GM11168 (cell line): ENCODE data around the gene PIMREG.

ENCODE experiments used
- in situ Hi-C: fragments of 300-500 bp; cut with MboI; formaldehyde crosslinking; loops from one replicate; pipeline ENCODE4 v1.12.0; 2022; ENCODE audit warnings: low sequenced_read_pairs; ENCODE audit not compliant: unreplicated experiment

PIMREG gene

DNA sequence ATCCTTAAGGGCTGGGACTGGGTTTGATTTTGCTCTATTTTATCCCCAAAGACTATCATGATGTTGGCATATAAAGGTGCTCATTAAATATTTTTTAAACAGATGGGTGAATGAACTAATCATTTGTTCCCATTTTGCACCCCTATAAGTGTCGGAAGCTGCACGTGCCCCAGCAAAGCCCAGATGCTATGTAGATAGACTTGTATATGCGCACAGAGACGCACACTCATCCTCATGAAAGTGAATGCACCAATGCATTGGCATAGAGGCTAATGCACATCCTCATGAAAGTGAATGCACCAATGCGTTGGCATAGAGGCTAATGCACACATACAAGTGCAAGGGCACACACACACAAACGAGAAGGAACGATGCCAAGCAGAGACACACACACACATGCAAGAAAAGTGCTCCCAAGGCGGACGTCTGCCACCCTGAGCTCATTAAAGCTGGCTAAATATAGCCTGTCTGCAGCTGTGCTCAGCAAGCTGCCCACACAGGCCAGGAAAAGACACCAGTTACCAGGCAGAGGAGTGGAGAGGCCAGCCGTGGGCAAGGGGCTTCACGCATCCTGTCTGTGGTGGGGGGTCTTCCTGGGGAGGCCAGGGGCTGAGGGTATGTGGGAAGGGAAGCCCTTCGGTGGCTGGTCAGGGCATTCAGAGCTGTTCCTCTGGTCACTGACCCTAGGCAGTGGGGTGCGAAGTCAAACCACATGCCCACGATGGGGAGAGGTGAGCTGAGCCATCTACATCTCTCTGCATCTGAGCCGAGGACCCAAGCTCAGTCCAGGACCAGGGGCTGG lies 52.6 kb downstream of the PIMREG start:
- in situ Hi-C loops = no loop called here

GRCh38 chr17:6497496-6498221 lies 53.4 kb downstream of the PIMREG start:
- in situ Hi-C loops = no loop called here

DNA sequence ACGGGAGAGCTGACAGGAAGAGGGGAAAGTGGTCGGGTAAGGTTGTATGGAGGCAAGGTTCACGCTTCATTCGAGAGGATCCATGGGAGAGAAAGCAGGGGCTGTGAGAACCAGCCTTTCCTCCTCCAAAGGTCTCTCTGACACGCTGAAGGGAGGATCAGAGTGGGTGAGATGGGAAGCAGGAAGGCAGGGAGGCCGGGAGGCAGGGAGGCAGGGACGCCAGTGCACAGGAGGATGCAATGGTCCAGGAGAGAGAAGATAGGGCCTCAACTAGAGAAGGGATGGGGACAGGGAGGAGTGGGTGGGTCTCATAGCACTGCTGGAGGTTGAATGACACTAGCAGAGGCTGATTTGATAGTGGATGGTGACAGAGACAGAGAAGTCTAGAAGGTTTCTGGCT lies 54.1 kb downstream of the PIMREG start:
- in situ Hi-C loops = no loop called here

DNA sequence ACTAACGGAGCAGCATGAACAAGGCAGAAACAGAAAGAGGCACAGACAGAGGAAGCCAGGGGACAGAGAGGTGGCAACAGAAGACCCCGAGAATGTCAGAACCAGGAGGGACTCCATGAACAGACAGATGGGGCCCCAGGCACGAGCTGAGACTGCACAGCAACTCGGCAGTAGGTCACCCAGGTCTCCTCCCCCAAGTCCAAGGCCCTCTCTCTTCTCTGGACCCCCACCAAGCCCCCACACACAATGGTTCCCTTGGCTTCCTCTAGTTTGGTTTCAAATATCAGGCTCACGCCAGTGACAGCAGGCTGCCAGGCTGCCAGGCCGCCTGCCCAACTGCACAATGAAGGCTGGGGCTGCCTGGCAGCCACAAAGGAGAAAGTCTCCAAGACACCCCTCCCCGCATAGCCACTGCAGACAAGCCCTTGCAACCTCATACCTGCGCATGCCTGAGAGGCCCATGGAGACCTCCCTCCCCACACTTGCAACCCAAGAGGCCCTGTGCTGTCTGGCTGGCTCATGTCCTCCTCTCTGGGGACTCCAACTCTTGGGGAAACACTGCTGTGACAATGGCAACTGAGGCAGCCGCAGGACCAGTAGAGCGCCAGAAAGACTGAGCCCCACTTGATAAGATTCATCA lies 54.8 kb downstream of the PIMREG start:
- in situ Hi-C loops = no loop called here
